Naive thymus-derived CD8-positive, alpha-beta T cell (primary cell): ENCODE measurements around the gene CTDP1. TPM values are rescaled to one million over a fixed set of nuclear protein-coding genes. Genes with fewer than 3 reads are reported as not detected.
A peak's percentile ranks its signal among the peaks of the same experiment; 100 is the strongest.

Experiments
- ATAC-seq, 2 donors: fragments of 150-1000 bp; cut with Tn5 transposase in 1 of 2; sonication (Bioruptor Pico), chemical (Tn5 transposase) in 1 of 2; 1 replicate in 1 of 2; 2 replicates in 1 of 2; pipeline ENCODE4 v1.10.0; 2021; ENCODE audit warnings: mild to moderate bottlenecking in 2 of 2, moderate library complexity in 2 of 2
- POLR2A ChIA-PET: fragments of 350-600 bp; sonication (Branson Sonifier 250); formaldehyde crosslinking; loops from one replicate; lab custom pipeline; 2021; ENCODE audit warnings: antibody characterized with exemption; lab: Charles Lee
- DNase-seq, 10 donors: peaks; one replicate each; pipeline versions ENCODE4 v3.0.0 to v3.0.0-alpha.2; 2020 to 2022
- H3K27ac Mint-ChIP-seq, 10 donors: one replicate each; pipeline ENCODE4 v1.8.0; 2020 to 2022; ENCODE audit warnings: mild to moderate bottlenecking in 10 of 10, mixed read lengths in 10 of 10, moderate library complexity in 4 of 10, inconsistent platforms in 1 of 10
- H3K27me3 Mint-ChIP-seq, 5 donors: one replicate each; pipeline ENCODE4 v1.8.0; 2021 to 2022; ENCODE audit warnings: mixed read lengths in 5 of 5
- H3K36me3 Mint-ChIP-seq, 3 donors: one replicate each; pipeline ENCODE4 v1.8.0; 2020 to 2022; ENCODE audit warnings: mixed read lengths in 3 of 3, mild to moderate bottlenecking in 2 of 3, inconsistent platforms in 1 of 3
- H3K4me1 Mint-ChIP-seq, 4 donors: one replicate each; pipeline ENCODE4 v1.8.0; 2021 to 2022; ENCODE audit warnings: mixed read lengths in 4 of 4
- H3K4me3 Mint-ChIP-seq, 10 donors: one replicate each; pipeline ENCODE4 v1.8.0; 2020 to 2022; ENCODE audit warnings: mild to moderate bottlenecking in 10 of 10, mixed read lengths in 10 of 10, moderate library complexity in 6 of 10, inconsistent platforms in 1 of 10
- H3K9me3 Mint-ChIP-seq, 9 donors: one replicate each; pipeline ENCODE4 v1.8.0; 2020 to 2022; ENCODE audit warnings: mixed read lengths in 9 of 9, mild to moderate bottlenecking in 3 of 9, inconsistent platforms in 1 of 9, moderate library complexity in 1 of 9
- polyA plus RNA-seq, 3 donors: library from polyadenylated mRNA; unstranded; fragments of 300-500 nt; fragmentation: Illumina TruSeq; gene quantifications; one replicate each; pipeline ENCODE4 v1.2.3, GENCODE V29; 2021
- total RNA-seq, 8 experiments: library from RNA in 2 of 8; stranded (reverse) in 2 of 8; gene quantifications; one replicate each; pipeline ENCODE4 v1.2.3 and lab custom pipeline; 2021 to 2026

The CTDP1 gene
- total and polyA plus RNA-seq, 5 experiments from 2014 or later = 7.9 to 46.2 (median 31.1) TPM

- no peak for ATAC-seq
- no peak overlapping the region for H3K4me3 Mint-ChIP-seq
- POLR2A ChIA-PET = no interaction called here
- no peak for DNase-seq
- H3K9me3 Mint-ChIP-seq = peaks cover 0 to 4% (median 0%) of the 10 kb centered on the region in 9 donors
- H3K27me3 Mint-ChIP-seq = peaks cover 8 to 65% (median 41%) of the 10 kb centered on the region in 5 donors
- no peaks in the 10 kb centered on the region for H3K4me1 Mint-ChIP-seq
- H3K27ac Mint-ChIP-seq = no peak overlapping the region
- no peaks in the 10 kb centered on the region for H3K36me3 Mint-ChIP-seq
Observed at GRCh38 chr18:79780547-79780946, 100.9 kb downstream of the CTDP1 start.

- no peak for DNase-seq
- Mint-ChIP-seq H3K4me1 (no peaks in the 10 kb centered on the region), H3K36me3 (no peaks in the 10 kb centered on the region), H3K4me3 (no peak overlapping the region), H3K27me3 (peaks cover 9 to 63% (median 41%) of the 10 kb centered on the region in 5 donors), H3K9me3 (peaks cover 0 to 4% (median 0%) of the 10 kb centered on the region in 9 donors), H3K27ac (no peak overlapping the region)
- POLR2A ChIA-PET = no interaction called here
- no peak for ATAC-seq
Observed at GRCh38 chr18:79781331-79781941, 101.8 kb downstream of the CTDP1 start.

GRCh38 chr18:79782566-79783308 is 103.1 kb downstream of the CTDP1 start:
- POLR2A ChIA-PET = no interaction called here
- H3K36me3 Mint-ChIP-seq = no peaks in the 10 kb centered on the region
- H3K9me3 Mint-ChIP-seq = no peaks in the 10 kb centered on the region
- peaks cover 6 to 62% (median 37%) of the 10 kb centered on the region in 5 donors for H3K27me3 Mint-ChIP-seq
- H3K4me3 Mint-ChIP-seq = no peak overlapping the region
- peaks cover 0 to 3% (median 0%) of the 10 kb centered on the region in 4 donors for H3K4me1 Mint-ChIP-seq
- H3K27ac Mint-ChIP-seq = peak overlapping the region in 1 of 10 donors; percentile 7
- ATAC-seq = no peak
- DNase-seq = no peak

- DNase-seq (no peak), ATAC-seq (no peak)
- H3K27me3 Mint-ChIP-seq = peaks cover 10 to 60% (median 31%) of the 10 kb centered on the region in 5 donors
- POLR2A ChIA-PET = no interaction called here
- H3K4me3 Mint-ChIP-seq = peak overlapping the region in 1 of 10 donors; percentile 34
- peaks cover 0 to 7% (median 2%) of the 10 kb centered on the region in 4 donors for H3K4me1 Mint-ChIP-seq
- peak overlapping the region in 2 of 10 donors; percentile 34 to 70 for H3K27ac Mint-ChIP-seq
- H3K9me3 Mint-ChIP-seq = no peaks in the 10 kb centered on the region
- H3K36me3 Mint-ChIP-seq = no peaks in the 10 kb centered on the region
Observed at GRCh38 chr18:79784071-79784913, 104.7 kb downstream of the CTDP1 start.

GRCh38 chr18:79784965-79785770 is 105.6 kb downstream of the CTDP1 start:
- Mint-ChIP-seq H3K27me3 (peaks cover 10 to 64% (median 37%) of the 10 kb centered on the region in 5 donors), H3K4me1 (peaks cover 0 to 7% (median 3%) of the 10 kb centered on the region in 4 donors), H3K27ac (no peak overlapping the region), H3K4me3 (peak overlapping the region in 1 of 10 donors; percentile 34), H3K36me3 (no peaks in the 10 kb centered on the region), H3K9me3 (no peaks in the 10 kb centered on the region)
- DNase-seq = no peak
- POLR2A ChIA-PET = no interaction called here
- no peak for ATAC-seq

GRCh38 chr18:79785831-79786230 is 106.2 kb downstream of the CTDP1 start:
- H3K4me3 Mint-ChIP-seq = no peak overlapping the region
- peaks cover 0 to 8% (median 6%) of the 10 kb centered on the region in 4 donors for H3K4me1 Mint-ChIP-seq
- DNase-seq (no peak), ATAC-seq (no peak)
- H3K27me3 Mint-ChIP-seq = peaks cover 13 to 70% (median 41%) of the 10 kb centered on the region in 5 donors
- no peaks in the 10 kb centered on the region for H3K9me3 Mint-ChIP-seq
- POLR2A ChIA-PET = no interaction called here
- no peak overlapping the region for H3K27ac Mint-ChIP-seq
- H3K36me3 Mint-ChIP-seq = no peaks in the 10 kb centered on the region

- no peaks in the 10 kb centered on the region for H3K9me3 Mint-ChIP-seq
- H3K27ac Mint-ChIP-seq = no peak overlapping the region
- H3K4me3 Mint-ChIP-seq = no peak overlapping the region
- peaks cover under 1 to 13% (median 10%) of the 10 kb centered on the region in 4 donors for H3K4me1 Mint-ChIP-seq
- POLR2A ChIA-PET = no interaction called here
- DNase-seq (no peak), ATAC-seq (no peak)
- H3K36me3 Mint-ChIP-seq = no peaks in the 10 kb centered on the region
- peaks cover 18 to 75% (median 46%) of the 10 kb centered on the region in 5 donors for H3K27me3 Mint-ChIP-seq
Observed at GRCh38 chr18:79786304-79786703, 106.7 kb downstream of the CTDP1 start.

- Mint-ChIP-seq H3K4me3 (peak overlapping the region in 1 of 10 donors; percentile 15), H3K9me3 (no peaks in the 10 kb centered on the region), H3K4me1 (peaks cover 2 to 19% (median 15%) of the 10 kb centered on the region in 4 donors), H3K27me3 (peaks cover 24 to 79% (median 50%) of the 10 kb centered on the region in 5 donors), H3K36me3 (no peaks in the 10 kb centered on the region), H3K27ac (no peak overlapping the region)
- POLR2A ChIA-PET = no interaction called here
- ATAC-seq (no peak), DNase-seq (no peak)
Observed at GRCh38 chr18:79786786-79787526, 107.4 kb downstream of the CTDP1 start.

- no peak for ATAC-seq
Observed at GRCh38 chr18:79787527-79787864, 107.9 kb downstream of the CTDP1 start.

GRCh38 chr18:79787865-79788733 is 108.5 kb downstream of the CTDP1 start:
- no peak for ATAC-seq
- H3K27me3 Mint-ChIP-seq = peaks cover 31 to 82% (median 55%) of the 10 kb centered on the region in 5 donors
- POLR2A ChIA-PET = no interaction called here
- peak overlapping the region in 3 of 10 donors; percentile 10 to 23 (median 18) for H3K4me3 Mint-ChIP-seq
- H3K27ac Mint-ChIP-seq = no peak overlapping the region
- H3K36me3 Mint-ChIP-seq = no peaks in the 10 kb centered on the region
- no peak for DNase-seq
- H3K9me3 Mint-ChIP-seq = no peaks in the 10 kb centered on the region
- H3K4me1 Mint-ChIP-seq = peaks cover 2 to 31% (median 17%) of the 10 kb centered on the region in 4 donors

More at GRCh38 chr18:79787527-79787864, 107.9 kb downstream of the CTDP1 start:
- peaks cover 2 to 25% (median 16%) of the 10 kb centered on the region in 4 donors for H3K4me1 Mint-ChIP-seq
- POLR2A ChIA-PET = no interaction called here
- H3K4me3 Mint-ChIP-seq = peak overlapping the region in 1 of 10 donors; percentile 18
- no peak for DNase-seq
- peaks cover 27 to 79% (median 52%) of the 10 kb centered on the region in 5 donors for H3K27me3 Mint-ChIP-seq
- H3K27ac Mint-ChIP-seq = no peak overlapping the region
- no peaks in the 10 kb centered on the region for H3K9me3 Mint-ChIP-seq
- no peaks in the 10 kb centered on the region for H3K36me3 Mint-ChIP-seq

GRCh38 chr18:79788734-79789085 is 109.1 kb downstream of the CTDP1 start:
- H3K4me3 Mint-ChIP-seq = no peak overlapping the region
- DNase-seq (no peak), ATAC-seq (no peak)
- H3K9me3 Mint-ChIP-seq = no peaks in the 10 kb centered on the region
- H3K27ac Mint-ChIP-seq = no peak overlapping the region
- POLR2A ChIA-PET = no interaction called here
- H3K27me3 Mint-ChIP-seq = peaks cover 31 to 84% (median 54%) of the 10 kb centered on the region in 5 donors
- H3K36me3 Mint-ChIP-seq = no peaks in the 10 kb centered on the region
- peaks cover 2 to 31% (median 17%) of the 10 kb centered on the region in 4 donors for H3K4me1 Mint-ChIP-seq
